ENCODE measurements around the gene PPARD.

GRCh38 chr6:35474942-35475570 lies 132.7 kb downstream of the PPARD start:
- TF ChIP-seq YY1 (IDR thresholded peaks at IDR 0.05; ENCODE audit: insufficient read depth, insufficient read length): no peak
- no peak for TF ChIP-seq SUZ12 (IDR thresholded peaks at IDR 0.05; ENCODE audit: extremely low read depth, insufficient read depth, insufficient read length)
- no peak for TF ChIP-seq ZNF274 (IDR thresholded peaks at IDR 0.05; ENCODE audit: low read depth, low read length)
